Stimulated activated CD8-positive, alpha-beta memory T cell treated with anti-CD3 and anti-CD28 coated beads, Interleukin-7, amount 100 ng/mL, for 24 hours (primary cell): ENCODE measurements around the gene RHOH.

Experiments
- DNase-seq: peaks from one replicate; pipeline ENCODE4 v3.0.0-alpha.2; 2020; ENCODE audit warnings: low read depth

The RHOH gene

GRCh38 chr4:40205259-40206198 lies 8.7 kb downstream of the RHOH start:
- DNase-seq = no peak

GRCh38 chr4:40206426-40206825 lies 9.6 kb downstream of the RHOH start:
- DNase-seq = no peak

- DNase-seq = no peak
Observed at GRCh38 chr4:40209401-40209800, 12.6 kb downstream of the RHOH start.

DNA sequence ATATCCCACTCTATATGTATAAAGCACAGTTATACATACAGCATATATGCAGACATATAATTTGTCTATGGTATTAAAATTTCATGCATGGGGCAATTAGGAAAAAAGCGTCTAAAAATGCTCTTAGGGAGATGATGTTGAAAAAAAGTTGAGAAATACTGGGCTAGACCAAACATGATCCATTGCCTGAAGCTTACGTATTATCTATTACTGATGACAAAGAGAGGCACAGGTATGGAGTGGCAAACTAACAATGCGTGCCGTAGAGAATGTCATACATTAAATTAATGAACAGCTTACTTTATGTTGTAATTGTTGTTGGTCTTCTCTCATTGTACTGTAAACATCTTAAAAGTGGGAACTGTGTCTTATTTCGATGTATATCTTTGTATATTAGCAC lies 13.9 kb downstream of the RHOH start:
- no peak for DNase-seq

- DNase-seq = no peak
Observed at GRCh38 chr4:40211224-40212185, 14.7 kb downstream of the RHOH start.

GRCh38 chr4:40212674-40213527 lies 16.1 kb downstream of the RHOH start:
- no peak for DNase-seq

DNA sequence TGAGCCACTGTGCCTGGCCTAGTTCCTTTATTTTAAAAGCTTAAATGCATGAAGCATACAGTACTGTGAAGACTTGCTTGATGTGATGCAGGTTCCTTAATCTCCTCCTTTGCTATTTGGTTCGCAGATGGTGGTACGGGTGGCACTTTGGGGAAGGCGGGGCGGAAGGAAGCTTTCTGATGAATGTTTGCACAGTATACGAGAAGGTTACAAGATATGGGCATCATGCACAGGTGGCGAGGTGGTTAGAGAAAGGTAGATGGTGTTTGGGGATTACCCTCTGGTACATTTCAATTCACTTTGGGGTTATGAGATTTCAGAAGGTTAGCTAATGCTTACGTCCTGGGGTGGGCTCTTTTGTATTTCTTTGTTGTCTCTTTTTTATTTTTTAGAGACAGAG lies 17.2 kb downstream of the RHOH start:
- DNase-seq = no peak

GRCh38 chr4:40214661-40215418 lies 18.0 kb downstream of the RHOH start:
- no peak for DNase-seq

DNA sequence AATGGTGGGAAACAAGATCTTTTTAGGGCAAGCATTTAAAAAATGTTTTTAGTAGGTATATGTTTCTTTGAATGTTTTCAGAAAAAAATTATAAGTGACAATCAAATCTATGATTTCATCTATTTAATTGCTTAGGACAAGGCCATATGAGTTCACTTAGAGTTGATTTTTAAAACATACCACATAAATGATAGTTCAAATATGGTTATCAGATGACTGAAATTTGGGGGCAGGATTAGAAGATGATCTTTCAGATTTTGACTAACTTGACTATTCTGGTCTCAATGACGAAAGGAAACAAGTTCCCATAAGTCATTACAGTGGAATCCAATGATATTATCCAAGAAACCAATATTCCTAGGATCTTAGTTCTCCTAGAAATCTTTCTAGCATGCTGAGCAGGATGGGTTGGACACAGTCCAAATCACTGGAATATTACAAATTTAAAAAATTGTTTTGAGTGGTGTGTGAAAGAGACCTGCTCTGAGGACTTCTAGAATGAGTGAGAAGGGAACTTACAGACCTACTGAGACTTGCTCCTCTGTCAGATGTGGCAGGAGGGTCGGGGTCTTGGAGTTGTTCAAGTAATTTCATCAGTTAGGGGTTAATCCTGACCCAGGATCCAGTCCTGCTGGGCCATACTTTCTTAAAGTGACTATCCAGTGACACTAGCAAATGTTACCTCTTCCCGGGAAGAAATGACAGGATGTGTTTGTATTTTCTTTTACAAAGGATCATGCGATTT lies 20.0 kb downstream of the RHOH start:
- no peak for DNase-seq

- no peak for DNase-seq
Observed at GRCh38 chr4:40221744-40222143, 24.9 kb downstream of the RHOH start.

DNA sequence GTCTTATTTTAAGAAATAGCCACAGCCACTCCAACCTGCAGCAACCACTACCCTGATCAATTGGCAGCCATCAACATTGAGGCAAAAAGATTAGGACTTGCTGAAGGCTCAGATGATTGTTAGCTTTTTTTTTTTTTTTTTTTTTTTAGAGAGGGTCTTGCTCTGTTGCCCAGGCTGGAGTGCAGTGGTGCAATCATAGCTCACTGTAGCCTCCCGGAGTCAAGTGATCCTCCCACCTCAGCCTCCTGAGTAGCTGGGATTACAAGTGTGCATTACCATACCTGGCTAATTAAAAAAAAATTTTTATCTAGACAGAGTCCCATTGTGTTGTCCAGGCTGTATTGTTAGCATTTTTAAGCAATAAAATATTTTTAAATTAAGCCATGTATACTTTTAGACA lies 26.5 kb downstream of the RHOH start:
- no peak for DNase-seq

DNA sequence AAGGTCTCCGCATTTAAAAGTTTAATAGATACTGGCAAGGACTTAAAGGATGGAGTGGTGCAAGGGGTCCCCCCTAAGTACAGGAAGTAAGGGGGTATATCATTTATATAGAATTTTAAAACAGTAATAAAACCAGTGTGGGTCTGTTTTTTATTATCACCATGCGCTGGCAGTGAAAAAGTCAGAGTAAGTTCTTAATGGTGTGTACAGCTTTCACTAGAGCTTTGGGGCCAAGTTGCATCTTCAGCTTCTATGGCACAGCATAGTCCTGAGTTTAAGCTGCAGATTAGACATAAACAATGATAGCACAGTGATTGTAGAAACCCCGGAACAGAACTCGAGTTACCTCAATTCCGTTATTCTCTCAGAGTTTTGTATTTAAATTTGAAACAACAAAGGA lies 27.6 kb downstream of the RHOH start:
- no peak for DNase-seq

DNA sequence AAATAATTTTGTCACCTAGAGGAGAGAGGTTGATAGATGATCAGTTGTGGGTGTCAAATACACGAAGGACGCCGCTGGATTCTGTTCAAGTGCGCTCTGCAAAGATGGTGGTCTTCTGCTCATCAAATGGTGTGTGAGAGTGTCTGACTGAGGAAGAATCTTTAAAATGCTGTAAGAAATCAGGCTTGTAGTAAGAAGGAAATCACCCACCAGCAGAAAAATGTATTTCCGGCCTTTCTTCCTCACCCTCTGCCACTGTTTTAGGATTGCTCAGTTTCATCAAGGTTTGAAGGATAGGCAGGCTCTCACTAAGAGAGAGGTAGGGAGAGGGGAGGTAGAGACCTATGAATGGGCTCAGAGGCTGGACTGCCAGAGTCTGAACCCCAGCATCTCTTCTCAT lies 28.7 kb downstream of the RHOH start:
- DNase-seq = no peak

GRCh38 chr4:40227284-40227683 lies 30.5 kb downstream of the RHOH start:
- no peak for DNase-seq

DNA sequence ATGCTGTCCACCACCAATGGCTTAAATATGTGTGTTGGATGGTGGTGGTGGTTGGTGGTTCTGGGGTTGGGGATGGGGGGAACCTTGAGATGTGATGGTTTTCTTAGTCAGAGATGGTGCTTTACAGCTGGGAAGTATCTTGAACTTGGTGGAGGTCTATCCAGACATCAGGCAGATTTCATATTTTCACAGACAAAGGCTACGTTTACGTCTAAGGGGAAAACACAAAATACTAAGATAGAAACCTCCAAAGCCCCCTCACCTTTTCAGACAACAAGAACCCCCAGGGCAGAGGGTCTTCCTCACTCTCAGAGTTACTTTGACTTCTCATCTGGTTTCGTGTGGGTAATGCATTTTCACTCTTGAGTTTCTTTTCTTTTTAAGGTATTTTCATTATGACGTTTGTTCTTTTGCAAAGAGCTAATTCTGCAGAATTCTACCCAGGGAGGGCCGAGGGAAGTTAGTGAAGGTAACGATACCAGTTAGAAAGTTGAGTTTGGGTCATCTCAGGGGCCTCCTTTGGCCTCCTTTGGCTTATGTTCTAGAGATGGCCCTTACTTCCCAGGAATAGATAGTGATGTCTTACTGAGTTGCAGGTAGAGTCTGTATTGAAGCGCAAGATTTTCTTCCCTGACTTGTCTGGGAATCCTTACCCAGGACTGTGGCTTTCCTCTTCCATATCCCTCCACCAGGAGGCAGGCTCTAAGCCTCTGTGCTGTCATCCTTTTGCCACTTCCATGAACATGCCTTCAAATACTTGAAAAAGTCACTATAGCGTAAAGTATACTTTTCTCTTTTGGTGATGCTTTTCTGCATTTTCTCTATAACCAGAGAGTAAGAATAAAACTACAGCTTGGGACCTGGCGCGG lies 31.9 kb downstream of the RHOH start:
- DNase-seq = no peak

DNA sequence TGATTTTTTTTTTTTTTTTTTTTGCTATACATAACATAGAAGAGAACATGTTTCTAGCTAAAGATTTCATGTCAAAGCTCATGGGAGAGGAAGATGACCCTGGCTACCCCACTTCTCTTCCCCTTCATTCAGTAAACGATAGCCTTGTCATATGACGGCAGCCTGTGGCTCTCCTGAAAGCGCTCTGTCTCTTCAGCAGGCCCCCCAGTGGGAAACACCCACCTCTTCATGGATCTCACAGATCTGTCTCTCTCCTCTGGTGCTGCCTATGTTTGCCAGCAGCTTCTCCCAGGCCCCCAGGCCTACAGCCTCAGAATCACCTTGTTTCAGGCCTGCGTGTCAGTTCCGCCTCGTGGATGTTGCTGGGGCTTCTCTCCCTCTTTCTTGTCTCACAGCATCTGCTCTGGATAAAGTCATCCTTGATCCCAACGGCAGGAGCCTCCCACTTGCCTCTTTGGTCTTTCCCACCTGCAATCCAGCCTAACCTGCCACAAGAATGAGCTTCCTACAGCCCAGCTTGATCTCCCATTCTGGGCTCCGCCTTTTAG lies 34.6 kb downstream of the RHOH start:
- DNase-seq = no peak

DNA sequence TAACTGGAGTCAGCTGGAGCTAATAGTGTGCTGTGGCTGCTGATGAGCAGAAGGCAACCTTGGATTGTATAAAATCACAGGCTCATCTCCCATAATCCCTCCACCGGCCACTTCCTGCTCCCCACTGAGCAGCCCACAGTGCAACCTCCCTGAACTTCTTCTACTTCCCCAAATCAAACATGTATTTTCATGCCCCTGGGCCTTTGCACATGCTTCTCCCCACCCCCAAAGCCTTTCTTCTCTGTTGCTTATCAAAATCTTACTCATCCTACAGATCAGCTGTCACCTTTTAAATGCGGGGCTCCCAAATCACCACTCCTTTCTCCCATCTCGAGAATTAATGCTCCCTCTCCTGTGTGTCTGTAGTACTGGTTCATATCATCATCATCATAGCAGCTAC lies 35.8 kb downstream of the RHOH start:
- no peak for DNase-seq

- DNase-seq = no peak
Observed at GRCh38 chr4:40233227-40233626, 36.4 kb downstream of the RHOH start.

- no peak for DNase-seq
Observed at GRCh38 chr4:40234519-40235039, 37.7 kb downstream of the RHOH start.
